Ishikawa (cell line): Measurements from ENCODE around the gene KCNMB2.

Experiments used
- CEBPB ChIP-seq: IDR thresholded peaks from 2 replicates; pipeline ENCODE4 v1.6.1; 2012
- CREB1 ChIP-seq: IDR thresholded peaks from 2 replicates; pipeline ENCODE4 v1.6.1; 2012; ENCODE audit warnings: low read depth
- EGR1 ChIP-seq: IDR thresholded peaks from 2 replicates; pipeline ENCODE4 v1.6.1; 2012
- EP300 ChIP-seq: IDR thresholded peaks from 2 replicates; pipeline ENCODE4 v1.6.1; 2012; ENCODE audit warnings: borderline replicate concordance
- FOXM1 ChIP-seq: IDR thresholded peaks from 2 replicates; pipeline ENCODE4 v1.6.1; 2012; ENCODE audit warnings: low read depth, borderline replicate concordance
- MAX ChIP-seq: IDR thresholded peaks from 2 replicates; pipeline ENCODE4 v1.6.1; 2012
- NFIC ChIP-seq: IDR thresholded peaks from 2 replicates; pipeline ENCODE4 v1.6.1; 2012
- RAD21 ChIP-seq: IDR thresholded peaks from 2 replicates; pipeline ENCODE4 v1.6.1; 2012; ENCODE audit warnings: low read depth
- TAF1 ChIP-seq: IDR thresholded peaks from 2 replicates; pipeline ENCODE4 v1.6.1; 2012; ENCODE audit warnings: low read depth, mild to moderate bottlenecking
- TCF12 ChIP-seq: IDR thresholded peaks from 2 replicates; pipeline ENCODE4 v1.6.1; 2012; ENCODE audit warnings: low read depth
- TEAD4 ChIP-seq: IDR thresholded peaks from 2 replicates; pipeline ENCODE4 v1.6.1; 2012
- YY1 ChIP-seq: IDR thresholded peaks from 2 replicates; pipeline ENCODE4 v1.6.1; 2012; ENCODE audit warnings: low read depth
- ZBTB7A ChIP-seq: IDR thresholded peaks from 2 replicates; pipeline ENCODE4 v1.6.1; 2012; ENCODE audit warnings: low read depth
- TF ChIP-seq, protein P1 (sequence below): IDR thresholded peaks from 2 replicates; pipeline ENCODE4 v1.6.1; 2012
- TF ChIP-seq, protein P2 (sequence below): IDR thresholded peaks from 2 replicates; pipeline ENCODE4 v1.6.1; 2012; ENCODE audit warnings: low read depth, mild to moderate bottlenecking

Gene KCNMB2

DNA sequence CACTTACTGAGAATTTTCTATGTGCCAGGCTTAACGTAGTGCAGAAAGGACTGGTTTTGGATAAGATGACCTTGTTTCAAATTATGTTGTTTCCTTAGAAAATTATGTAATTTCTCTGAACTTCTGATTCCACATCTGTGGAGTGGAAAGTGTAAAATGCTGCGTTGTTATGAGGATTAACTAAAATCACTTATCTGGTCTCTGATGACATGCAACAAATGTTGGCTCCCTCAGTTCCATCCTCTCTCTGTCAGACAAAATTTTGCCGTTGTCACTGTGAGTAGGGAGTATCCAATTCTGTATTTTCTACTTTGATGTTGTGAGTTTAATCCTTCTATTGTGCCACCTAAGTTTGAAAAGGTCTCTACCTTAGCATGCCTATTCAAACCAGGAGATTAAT is 175.5 kb downstream of the KCNMB2 start:
- TF ChIP-seq, protein P1, sequence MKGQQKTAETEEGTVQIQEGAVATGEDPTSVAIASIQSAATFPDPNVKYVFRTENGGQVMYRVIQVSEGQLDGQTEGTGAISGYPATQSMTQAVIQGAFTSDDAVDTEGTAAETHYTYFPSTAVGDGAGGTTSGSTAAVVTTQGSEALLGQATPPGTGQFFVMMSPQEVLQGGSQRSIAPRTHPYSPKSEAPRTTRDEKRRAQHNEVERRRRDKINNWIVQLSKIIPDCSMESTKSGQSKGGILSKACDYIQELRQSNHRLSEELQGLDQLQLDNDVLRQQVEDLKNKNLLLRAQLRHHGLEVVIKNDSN = no peak
- no peak for TF ChIP-seq TEAD4
- TF ChIP-seq YY1 = no peak
- TF ChIP-seq CREB1 = no peak
- TF ChIP-seq FOXM1 = no peak

DNA sequence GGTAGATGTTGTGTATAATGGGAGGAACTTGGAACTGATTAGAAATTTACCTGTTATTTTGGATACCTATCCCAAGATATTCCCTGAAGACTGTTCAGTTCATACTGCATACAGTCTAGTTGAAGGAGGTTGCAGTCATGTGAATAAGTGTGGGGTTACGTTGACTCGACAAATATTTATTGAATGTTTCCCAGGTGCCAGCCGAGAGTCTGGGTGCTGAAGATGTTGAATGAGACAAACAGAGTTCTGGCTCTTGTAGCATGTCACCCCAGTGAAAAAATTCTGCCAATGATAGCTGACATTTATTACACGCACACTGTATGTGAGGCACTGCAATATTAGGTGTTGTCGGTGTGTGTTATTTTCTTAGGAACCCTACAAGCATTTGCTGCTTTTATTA is 176.0 kb downstream of the KCNMB2 start:
- TF ChIP-seq EGR1 = no peak
- TF ChIP-seq CREB1 = no peak
- TF ChIP-seq ZBTB7A = no peak
- TF ChIP-seq EP300 = no peak
- no peak for TF ChIP-seq CEBPB
- TF ChIP-seq FOXM1 = no peak
- TF ChIP-seq RAD21 = no peak
- no peak for TF ChIP-seq TCF12
- TF ChIP-seq YY1 = no peak
- TF ChIP-seq, protein P2, sequence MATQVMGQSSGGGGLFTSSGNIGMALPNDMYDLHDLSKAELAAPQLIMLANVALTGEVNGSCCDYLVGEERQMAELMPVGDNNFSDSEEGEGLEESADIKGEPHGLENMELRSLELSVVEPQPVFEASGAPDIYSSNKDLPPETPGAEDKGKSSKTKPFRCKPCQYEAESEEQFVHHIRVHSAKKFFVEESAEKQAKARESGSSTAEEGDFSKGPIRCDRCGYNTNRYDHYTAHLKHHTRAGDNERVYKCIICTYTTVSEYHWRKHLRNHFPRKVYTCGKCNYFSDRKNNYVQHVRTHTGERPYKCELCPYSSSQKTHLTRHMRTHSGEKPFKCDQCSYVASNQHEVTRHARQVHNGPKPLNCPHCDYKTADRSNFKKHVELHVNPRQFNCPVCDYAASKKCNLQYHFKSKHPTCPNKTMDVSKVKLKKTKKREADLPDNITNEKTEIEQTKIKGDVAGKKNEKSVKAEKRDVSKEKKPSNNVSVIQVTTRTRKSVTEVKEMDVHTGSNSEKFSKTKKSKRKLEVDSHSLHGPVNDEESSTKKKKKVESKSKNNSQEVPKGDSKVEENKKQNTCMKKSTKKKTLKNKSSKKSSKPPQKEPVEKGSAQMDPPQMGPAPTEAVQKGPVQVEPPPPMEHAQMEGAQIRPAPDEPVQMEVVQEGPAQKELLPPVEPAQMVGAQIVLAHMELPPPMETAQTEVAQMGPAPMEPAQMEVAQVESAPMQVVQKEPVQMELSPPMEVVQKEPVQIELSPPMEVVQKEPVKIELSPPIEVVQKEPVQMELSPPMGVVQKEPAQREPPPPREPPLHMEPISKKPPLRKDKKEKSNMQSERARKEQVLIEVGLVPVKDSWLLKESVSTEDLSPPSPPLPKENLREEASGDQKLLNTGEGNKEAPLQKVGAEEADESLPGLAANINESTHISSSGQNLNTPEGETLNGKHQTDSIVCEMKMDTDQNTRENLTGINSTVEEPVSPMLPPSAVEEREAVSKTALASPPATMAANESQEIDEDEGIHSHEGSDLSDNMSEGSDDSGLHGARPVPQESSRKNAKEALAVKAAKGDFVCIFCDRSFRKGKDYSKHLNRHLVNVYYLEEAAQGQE = no peak
- no peak for TF ChIP-seq TEAD4

DNA sequence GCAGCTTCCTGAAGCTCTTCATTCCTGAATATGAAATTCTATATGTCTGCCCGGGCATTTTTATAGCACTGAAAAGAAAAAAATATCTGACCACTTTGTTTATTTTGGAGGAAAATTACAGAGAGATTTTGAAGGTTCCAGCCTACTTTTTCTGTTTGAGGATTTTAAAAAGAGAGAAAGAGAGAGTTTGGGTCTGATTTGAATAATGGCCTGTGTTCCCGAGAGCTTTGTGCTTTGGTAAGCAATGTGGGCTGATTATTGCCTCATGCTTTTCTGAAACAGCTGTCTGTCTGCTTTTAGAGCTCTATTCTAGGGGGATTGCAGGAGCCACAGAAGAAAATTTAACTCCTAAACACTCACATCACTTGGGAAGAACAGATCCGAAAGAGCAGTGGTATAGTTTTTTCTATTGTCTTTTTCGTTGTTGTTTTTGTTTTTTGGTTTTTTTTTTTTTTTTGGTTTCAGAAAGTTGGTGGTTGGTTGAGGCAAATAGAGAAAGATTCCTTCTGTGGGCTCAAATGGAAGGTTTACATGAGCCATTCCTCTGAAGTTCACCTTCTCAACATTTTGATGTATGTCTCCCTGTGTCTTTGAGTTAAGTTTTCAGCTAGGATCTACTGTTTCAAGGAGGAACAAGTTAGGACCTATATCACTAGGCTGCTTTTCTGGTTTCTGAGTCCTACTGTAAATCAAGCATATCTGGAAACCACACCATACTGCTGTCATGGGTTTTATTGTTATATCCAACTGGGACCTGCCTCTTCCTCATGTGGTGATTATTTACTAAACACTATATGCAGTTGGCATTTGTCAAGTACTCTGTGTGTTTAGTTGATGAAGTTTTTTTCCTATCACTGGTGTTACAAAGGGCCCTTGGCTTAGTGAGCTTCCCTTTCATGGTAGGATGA is 178.9 kb downstream of the KCNMB2 start:
- TF ChIP-seq ZBTB7A (no peak), EP300 (no peak), MAX (no peak), CEBPB (no peak), RAD21 (no peak), FOXM1 (no peak), CREB1 (no peak), EGR1 (no peak), TCF12 (no peak), NFIC (no peak), YY1 (no peak), TEAD4 (no peak), TAF1 (no peak)
- TF ChIP-seq, protein P1 = no peak
- TF ChIP-seq, protein P2 = no peak

GRCh38 chr3:178718995-178719635 is 182.9 kb downstream of the KCNMB2 start:
- no peak for TF ChIP-seq ZBTB7A
- no peak for TF ChIP-seq MAX
- peak; percentile 63 for TF ChIP-seq NFIC
- TF ChIP-seq, protein P1 = no peak

DNA sequence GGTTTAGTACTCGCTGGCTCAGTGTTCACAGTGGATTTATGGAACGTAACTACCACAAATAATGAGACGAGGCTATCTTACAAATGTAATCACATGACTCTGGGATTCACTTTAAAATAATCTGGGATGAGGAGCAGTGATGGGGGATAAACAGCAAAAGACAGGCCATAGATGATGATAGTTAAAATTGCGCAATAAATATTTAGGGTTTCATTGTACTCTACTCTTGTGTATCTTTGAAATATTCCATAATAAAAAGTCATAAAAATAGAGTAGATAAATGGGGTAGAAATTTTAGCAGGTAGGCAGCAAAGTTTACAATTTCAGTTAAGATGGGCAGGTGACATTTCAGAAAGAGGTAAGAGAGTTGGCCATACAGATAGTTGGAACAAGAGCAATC is 196.6 kb downstream of the KCNMB2 start:
- peak; percentile 75 for TF ChIP-seq CEBPB
- TF ChIP-seq, protein P1 = no peak
